GM19468 (cell line): ENCODE data around the gene ELL2.
A peak's percentile ranks its signal among the peaks of the same experiment; 100 is the strongest.

Experiments used
- ATAC-seq: cut with Tn5 transposase; IDR thresholded peaks from one replicate; pipeline ENCODE4 v1.9.1; 2021; ENCODE audit warnings: mild to moderate bottlenecking, moderate library complexity, moderate number of reproducible peaks; ENCODE audit not compliant: unreplicated experiment; ENCODE audit errors: extremely low read depth

The ELL2 gene

GRCh38 chr5:95889076-95889475, 72.6 kb downstream of the ELL2 start:
- ATAC-seq: no peak

DNA sequence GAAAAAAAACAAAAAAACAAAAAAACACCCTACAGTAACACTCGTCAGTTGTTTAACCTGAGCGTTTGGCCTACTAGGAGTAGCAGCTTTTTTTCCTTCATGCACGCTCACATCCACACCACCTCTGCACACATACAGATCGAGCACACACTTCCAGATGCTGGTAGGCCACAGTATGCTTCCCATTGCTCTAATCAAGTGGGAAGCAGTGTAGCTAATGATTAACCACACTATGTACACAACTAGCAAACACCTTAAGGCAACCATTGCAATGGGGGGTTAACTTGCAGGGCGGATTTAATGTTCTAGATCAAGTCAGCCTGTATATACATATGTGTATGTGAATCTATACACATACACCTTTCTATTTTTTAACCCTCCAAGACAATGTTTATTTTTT, 73.7 kb downstream of the ELL2 start:
- no peak for ATAC-seq

DNA sequence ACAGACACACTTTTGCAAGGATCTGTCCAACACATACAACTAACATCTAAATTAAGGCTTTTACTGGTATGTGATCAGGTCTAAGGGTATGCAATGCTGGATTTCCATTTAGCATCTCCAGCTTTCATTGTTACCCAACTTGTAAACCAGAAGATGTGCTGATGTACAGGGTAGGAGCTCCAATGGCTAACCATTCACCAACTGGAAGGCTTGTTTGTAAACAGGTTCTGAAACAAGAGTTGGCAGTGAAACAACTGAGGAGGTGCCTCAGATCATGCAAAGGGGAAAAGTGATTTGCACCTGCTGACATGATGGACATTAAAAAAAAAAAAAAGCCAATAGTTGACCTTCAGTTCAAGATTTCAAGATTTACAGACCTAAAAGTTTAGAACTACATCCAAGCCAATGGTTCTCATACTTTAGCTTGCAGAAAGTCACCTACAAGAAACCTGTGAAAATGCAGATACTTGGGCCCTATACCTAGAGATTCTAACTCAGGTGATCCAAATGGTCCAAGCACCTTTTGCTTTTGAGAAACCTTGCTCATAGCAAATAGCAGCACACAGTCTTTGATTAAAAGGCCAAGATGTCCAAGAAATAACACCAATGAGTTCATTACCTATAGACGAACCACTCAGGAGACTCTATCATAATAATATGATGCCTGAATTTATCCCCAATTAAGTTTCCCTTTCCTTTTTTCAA, 75.2 kb downstream of the ELL2 start:
- no peak for ATAC-seq

GRCh38 chr5:95884511-95884910, 77.1 kb downstream of the ELL2 start:
- no peak for ATAC-seq

- no peak for ATAC-seq
Measured at GRCh38 chr5:95884017-95884325, 77.7 kb downstream of the ELL2 start.

DNA sequence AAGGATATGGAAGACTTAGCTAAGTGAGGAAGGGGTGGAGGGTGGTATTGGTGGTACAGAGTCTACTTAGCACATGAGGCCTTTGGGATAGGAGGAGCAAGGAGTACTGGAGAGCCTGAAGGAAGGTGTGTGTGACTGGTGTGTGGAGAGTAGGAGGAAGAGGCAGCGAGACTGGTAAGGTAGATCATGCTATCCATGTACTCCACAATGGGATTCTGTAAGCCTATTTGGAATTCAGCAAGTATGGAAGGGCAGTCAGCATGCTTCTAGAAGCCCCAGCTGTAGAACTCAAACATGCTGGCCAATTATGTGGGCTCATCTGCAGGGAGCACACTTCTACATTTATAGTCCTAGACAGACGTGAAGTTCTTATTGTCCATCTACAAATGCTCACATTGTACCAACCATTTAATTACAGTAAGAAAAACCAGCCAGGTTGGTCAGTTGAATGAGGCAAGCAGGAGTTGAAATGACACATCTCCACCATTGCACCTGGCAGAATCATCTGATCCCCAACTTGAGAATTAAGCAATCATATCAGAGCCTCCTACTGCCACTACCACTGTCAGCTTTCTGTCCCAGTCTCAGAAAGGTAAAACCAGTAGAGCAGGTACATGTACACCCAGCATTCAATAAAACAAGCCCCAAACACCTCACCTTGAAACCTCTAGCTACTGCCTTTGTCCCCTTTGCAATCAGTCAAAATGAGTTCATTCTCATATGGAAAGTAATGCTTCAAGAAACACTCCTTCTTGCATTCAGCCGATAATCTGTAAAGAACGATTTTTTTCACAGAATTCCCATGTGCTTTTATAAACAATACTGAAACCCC, 78.2 kb downstream of the ELL2 start:
- ATAC-seq: no peak

- ATAC-seq: no peak
Measured at GRCh38 chr5:95881833-95882232, 79.8 kb downstream of the ELL2 start.

GRCh38 chr5:95880081-95880926, 81.3 kb downstream of the ELL2 start:
- ATAC-seq: no peak

GRCh38 chr5:95879661-95880060, 82.0 kb downstream of the ELL2 start:
- no peak for ATAC-seq

DNA sequence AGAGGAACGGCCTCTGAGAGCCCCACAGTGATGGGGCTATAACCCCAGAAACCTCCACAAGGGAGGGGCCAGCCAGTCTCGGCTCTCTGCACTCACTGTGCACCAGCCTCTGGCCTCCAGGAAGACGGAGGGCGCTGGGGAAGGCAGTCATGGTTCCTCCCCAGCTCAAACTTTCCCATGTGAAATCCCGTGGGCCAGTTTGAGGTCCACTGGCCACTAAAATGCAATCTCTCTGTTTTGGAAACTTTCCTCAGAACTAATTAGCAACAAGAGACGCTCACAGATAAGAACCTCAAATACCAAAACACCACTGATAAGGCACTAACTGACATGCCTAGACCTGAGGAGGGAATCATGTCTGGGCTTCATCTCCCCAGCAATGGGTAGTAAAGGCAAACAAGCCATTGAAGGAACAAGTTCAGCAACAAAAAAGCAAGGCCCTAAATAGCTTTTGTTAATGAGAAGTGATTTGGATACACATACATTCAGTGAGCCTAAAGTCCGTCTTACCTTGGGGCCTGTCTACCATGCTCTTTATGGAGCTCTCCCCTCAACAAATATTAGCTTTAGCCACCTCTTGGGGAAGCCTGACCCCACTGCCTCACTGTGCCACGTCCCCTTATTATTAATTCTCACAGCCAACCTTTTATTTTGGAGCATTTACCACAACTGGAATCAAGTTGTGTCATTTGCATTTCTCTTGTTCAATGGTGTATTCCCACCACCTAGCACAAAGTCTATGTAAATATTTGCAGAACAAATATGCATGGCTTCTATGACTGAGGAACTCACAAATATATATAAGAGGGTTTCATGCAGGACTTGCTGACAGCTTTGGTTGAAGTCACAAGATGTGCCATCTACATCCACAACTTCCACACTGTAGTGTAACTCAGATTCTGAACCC, 83.0 kb downstream of the ELL2 start:
- ATAC-seq: no peak

DNA sequence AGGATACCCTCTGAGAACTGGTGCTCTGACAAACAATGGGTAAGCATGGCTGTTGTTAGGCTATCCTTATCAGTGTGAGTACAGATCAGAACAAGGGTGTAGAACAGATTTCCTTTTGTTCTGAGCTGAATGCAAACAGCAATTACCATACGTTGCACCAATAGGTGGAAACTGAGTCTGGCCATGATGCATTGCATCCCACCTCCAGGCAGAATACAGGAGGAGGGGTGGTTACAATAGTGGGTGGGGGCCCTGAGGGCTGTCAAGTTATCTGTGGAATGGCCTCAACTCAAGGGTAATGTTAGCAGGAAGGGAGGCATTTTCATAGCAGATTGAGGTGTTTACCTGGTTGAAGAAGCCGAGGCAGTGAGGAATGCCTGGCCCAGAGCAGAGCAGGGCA, 84.9 kb downstream of the ELL2 start:
- no peak for ATAC-seq

GRCh38 chr5:95874246-95874645, 87.4 kb downstream of the ELL2 start:
- ATAC-seq: no peak

DNA sequence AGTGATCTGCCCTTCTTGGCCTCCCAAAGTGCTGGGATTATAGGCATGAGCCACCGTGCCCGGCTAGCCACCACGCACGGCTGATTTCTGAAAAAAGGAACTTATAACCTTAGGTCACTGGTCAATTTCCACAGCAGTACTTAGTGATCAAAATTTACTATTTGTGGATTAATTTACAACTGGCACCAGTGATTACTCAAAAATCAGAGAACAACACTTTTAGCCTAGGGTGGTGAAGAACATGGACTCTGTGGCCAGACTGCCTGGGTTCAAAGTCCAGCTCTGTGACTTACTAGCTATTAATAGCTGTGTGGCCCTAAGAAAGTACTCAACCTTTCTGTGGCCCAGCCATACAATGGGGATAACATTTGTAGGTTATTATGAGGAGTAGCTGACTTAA, 88.3 kb downstream of the ELL2 start:
- no peak for ATAC-seq

- no peak for ATAC-seq
Measured at GRCh38 chr5:95872346-95873268, 89.0 kb downstream of the ELL2 start.

- no peak for ATAC-seq
Measured at GRCh38 chr5:95871146-95871806, 90.4 kb downstream of the ELL2 start.

DNA sequence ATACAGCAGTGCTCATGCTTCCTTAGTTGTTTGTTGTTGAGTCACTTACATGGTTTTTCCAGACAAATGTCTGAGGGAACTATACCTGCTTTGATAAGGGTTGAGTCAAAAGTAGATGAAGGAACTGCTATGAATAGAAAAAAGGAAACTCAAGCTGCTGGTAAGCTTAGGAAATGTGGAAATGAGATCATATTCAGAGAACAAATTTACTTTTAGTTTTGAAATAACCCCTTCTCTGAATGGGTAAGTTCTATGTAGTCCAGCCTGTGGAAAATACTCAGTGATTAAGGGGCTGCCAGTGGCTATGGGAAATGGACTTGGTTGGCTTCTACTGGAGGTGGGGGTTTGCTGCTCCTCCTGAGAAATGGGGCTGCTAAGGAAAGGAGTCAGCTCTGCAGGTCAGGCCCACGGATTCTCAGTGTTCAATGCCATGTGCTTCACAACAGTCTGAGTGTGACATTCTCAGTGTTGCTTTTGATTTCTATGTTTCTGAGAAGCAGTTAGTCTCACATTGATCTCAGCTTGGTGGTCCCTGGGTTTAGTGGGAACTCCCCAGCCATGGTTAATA, 91.5 kb downstream of the ELL2 start:
- ATAC-seq: peak; percentile 28

- ATAC-seq: peak; percentile 27
Measured at GRCh38 chr5:95869173-95869855, 92.3 kb downstream of the ELL2 start.

DNA sequence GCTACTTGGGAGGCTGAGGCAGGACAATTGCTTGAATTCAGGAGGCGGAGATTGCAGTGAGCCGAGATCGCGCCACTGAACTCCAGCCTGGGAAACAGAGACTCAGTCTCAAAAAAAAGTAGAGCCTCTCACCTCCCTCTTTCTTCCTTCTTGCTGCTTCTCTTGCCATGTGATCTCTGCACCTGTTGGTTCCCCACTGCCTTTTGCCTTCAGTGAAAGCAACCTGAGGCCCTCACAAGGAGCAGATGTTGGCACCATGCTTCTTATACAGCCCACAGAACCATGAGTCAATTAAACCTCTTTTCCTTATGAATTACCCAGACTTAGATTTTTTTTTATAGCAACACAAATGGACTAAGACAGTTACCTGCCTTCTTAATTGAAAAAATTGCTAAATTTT, 93.5 kb downstream of the ELL2 start:
- ATAC-seq: no peak
